Stimulated activated CD8-positive, alpha-beta memory T cell treated with anti-CD3 and anti-CD28 coated beads, Interleukin-12 subunit alpha, Interleukin-12 subunit beta, amount 100 ng/mL, for 4 hours (primary cell): Measurements from ENCODE around the gene FBLN1.
"Not testable (repeated sequence)": the region's sequence is repeated elsewhere in the genome, so short reads cannot be mapped to it uniquely, and the experiment has no call there.

Experiments
- DNase-seq: peaks from one replicate; pipeline ENCODE4 v3.0.0-alpha.2; 2020; ENCODE audit warnings: low read depth

Gene FBLN1

GRCh38 chr22:45612940-45613339 lies 110.3 kb downstream of the FBLN1 start:
- no peak for DNase-seq

DNA sequence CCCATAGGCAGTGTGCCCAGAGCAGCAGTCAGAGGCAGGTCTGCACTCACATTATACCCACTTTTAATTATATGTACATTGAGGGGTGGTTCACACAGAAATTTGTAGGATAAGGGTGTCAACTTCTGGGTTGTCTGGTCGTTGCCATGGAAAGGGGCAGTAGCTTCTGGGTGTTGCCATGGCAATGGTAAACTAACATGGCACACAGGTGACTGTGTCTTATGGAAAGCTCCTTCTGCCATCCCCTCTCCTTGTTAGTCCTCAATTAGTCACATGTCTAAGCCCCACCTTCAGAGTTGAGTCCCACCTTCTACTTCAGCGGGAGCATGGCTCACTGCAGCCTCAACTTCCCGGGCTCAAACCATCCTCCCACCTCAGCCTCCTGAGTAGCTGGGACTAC lies 112.7 kb downstream of the FBLN1 start:
- no peak for DNase-seq

DNA sequence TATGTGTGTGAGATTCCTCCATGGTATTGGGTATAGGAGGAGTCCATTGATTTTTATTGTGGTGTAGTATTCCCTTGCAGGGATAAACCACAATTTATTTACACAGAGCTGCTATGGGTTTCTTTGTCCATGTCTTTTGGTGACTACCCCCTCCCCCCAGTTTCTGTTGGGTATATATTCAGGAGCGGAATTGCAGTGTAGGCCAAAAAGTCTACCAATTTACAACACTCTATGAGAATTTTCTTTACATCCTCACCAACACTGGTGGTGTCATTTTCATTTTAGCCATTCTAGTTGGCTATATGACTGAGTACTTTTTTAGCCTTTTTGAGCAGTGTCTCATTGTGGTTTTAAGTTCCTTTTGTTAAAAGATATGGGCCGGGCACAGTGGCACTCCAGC lies 113.7 kb downstream of the FBLN1 start:
- no peak for DNase-seq

DNA sequence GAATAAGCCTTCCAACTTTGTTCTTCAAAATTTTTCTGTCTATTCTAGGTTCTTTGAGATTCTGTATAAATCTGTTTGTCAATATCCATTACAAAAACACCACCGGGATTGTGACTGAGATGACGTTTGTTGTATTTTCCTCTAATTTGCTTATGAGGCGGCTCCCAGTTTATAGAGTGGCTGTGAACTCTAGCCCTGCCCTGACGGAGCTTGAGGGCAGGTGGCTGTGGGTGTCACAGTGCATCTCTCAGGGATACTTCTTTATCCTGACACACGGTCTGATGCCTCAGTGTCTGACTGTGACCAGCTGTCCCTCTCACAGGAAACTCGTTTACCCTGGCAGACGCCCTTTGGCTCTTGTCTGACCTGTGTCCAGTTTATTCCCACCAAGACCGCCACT lies 115.3 kb downstream of the FBLN1 start:
- no peak for DNase-seq

GRCh38 chr22:45620706-45621105 lies 118.0 kb downstream of the FBLN1 start:
- no peak for DNase-seq

DNA sequence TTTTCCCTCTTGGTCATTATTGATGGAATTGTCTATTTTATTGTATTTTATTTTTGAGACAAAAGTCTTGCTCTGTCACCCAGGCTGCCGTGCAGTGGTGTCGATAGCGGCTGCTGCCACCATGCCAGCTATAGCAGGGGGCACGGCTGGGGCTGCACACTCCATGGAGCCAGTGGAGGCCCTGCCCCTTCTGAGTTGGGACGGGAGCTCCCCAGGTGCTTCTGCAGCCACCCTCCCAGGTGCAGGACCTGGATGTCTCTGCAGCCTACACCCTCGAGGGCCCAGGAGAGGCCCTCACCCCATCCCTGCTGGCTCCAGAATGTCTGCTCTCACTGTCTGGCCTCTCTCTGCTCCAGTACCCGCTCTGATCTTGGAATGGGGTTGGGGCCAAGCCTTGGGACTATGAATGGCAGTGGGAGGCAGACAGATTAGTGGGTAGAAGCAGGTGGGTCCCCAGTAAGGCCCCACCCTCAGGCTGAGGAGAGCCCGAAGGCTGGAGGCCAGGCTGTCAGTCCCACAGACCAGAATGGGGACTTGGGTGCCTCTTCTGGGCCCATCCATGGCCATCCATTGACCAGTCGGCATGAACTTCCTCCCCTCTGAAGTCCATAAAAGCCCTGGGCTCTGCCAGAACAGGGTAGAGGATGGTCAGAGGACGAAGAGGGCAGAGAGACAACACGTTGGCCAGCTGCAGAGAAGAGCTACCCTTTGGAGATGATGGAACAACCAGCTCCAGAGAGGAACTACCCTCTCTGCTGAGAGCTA lies 119.3 kb downstream of the FBLN1 start:
- no peak for DNase-seq

DNA sequence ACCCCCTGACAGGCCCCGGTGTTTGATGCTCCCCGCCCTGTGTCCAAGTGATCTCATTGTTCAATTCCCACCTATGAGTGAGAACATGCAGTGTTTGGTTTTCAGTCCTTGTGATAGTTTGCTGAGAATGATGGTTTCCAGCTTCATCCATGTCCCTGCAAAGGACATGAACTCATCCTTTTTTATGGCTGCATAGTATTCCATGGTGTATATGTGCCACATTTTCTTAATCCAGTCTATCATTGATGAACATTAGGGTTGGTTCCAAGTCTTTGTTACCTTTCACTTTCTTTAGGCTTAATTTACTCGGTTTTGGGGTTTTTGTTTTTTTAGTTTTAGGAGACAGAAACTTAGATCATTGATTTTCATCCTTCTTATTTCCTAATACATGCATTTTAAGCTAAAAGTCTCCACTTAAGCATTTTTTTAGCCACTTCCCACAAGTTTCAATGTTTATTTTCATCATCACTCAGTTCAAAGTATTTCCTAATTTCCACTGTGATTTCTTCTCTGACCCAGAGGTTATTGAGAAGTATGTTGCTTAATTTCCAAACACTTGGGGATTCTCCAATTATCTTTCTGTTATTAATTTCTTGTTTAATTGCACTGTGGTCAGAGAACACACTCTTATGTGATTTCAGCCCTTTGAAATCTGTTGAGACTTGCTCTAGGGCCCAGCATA lies 120.9 kb downstream of the FBLN1 start:
- not testable (repeated sequence) for DNase-seq

DNA sequence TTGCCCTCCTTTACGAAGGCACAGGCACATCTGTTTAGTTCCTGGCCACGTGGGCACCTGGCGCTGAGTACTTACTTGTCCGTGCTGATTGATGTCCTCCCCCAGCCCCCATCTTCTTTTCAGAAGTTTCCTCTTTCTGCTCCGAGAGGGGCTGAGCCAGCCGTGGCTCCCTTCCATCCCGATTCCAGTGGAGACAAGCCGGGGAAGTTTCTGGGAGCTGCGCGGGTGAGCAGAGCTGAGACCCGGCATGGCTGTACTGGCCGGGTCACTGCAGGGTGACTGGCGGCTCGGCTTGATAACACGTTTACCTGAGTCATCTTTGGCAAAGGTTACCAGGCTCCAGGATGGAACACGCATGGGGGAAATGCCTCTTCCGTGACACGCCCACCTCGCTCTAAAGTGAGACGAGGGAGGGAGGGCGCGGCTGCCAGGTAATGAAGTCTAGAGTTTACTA lies 123.5 kb downstream of the FBLN1 start:
- no peak for DNase-seq

GRCh38 chr22:45627489-45628233 lies 125.0 kb downstream of the FBLN1 start:
- DNase-seq = no peak

DNA sequence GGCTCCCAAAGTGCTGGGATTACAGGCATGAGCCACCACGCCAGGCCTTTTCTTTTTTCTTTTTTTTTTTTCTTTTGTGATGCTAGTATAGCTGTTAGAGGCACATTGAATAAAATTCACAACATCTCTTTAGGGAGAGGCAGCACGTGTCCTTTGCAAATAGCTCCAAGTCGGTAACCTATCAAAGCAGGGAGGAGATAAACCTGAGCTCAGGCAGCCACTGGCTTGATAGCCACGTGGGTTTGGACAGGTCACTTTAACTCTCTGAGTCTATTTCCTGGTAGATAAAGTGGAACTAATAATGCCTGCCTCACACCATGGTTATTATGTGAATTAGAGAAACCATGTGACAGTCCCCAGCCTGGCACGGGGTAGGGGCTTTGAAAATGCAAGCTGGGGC lies 125.8 kb downstream of the FBLN1 start:
- DNase-seq = no peak

- DNase-seq = no peak
Observed at GRCh38 chr22:45629469-45630089, 126.9 kb downstream of the FBLN1 start.

GRCh38 chr22:45630436-45630835 lies 127.8 kb downstream of the FBLN1 start:
- no peak for DNase-seq

GRCh38 chr22:45631140-45631840 lies 128.6 kb downstream of the FBLN1 start:
- DNase-seq = no peak

- DNase-seq = no peak
Observed at GRCh38 chr22:45631841-45632238, 129.2 kb downstream of the FBLN1 start.

DNA sequence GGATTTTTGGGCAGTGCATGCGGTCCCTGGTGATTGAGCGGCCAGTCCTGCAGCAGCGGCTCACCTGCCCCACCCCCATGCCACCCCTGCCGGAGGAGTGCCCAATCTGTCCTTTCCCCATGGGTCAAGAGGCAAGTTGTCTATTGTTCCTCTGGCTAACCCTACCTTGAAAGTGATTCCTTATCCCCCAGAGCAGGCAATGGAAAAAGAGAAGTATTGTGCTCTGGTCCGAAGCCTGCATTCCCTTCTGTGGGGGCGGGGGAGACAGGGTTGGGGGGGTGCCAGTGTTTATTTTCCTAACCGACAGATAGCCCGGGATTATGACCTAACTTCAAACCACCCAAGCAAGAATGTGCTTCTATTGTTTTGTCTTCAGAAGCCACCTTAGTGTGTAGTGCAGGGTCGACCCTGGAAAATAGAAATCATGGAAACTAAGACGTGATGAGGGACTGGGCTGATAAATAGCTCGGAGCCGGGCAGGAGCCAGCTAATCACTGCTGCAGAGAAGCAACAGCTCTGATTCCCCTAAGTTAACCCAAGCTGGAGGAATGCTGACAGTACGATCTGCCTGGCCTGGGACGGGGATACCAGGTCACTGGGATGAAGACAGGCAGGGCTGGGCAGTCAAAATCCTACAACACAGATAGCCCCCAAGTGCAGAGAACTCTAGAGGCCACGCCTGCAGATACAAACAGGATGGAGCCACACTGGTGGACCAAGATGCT lies 130.3 kb downstream of the FBLN1 start:
- no peak for DNase-seq

DNA sequence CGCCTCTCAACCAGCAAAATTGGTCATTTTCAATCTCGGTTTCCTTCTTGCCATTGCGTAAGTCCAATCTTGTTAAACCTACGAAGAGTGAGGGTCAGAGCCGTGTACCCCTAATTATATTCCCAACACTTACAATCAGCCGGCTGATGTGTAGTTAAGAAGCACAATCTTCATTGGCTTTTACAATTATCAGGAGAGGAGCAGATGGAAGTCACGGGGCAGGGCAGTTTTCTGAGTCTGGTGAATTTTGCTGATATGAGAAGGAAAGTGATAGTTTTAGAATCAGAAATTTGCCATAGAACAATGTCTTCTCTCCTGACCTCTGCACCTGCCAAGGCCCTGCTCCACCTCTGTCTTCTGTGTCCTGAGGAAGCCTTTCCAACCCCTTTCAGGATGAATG lies 134.0 kb downstream of the FBLN1 start:
- DNase-seq = no peak

DNA sequence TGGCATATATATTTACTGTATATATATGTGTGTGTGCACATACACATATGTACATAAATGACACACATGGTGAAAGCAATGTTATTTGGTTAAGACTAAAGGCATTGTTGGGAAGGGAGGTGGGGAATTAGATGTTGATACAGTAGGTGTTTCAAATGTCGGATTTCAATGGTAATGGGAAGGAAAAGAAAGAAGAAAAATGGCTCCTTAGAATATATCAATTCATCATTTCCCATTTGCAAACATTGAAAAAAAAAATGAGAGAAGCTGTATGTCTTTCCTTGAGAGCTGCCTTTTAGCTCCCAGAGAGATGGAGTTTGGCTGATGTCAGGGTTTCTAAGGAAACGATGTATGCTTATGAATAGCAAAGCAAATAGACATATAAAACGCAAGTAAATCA lies 135.5 kb downstream of the FBLN1 start:
- no peak for DNase-seq

GRCh38 chr22:45638834-45639746 lies 136.4 kb downstream of the FBLN1 start:
- no peak for DNase-seq

- DNase-seq = no peak
Observed at GRCh38 chr22:45639747-45640102, 137.0 kb downstream of the FBLN1 start.

- DNase-seq = no peak
Observed at GRCh38 chr22:45640291-45640940, 137.7 kb downstream of the FBLN1 start.
